T-helper 9 cell (primary cell): ENCODE measurements around the gene SHC4.
"Not testable (repeated sequence)": the region's sequence is repeated elsewhere in the genome, so short reads cannot be mapped to it uniquely, and the experiment has no call there.

Experiments used
- DNase-seq: peaks from one replicate; pipeline ENCODE4 v3.0.0-alpha.2; 2020

The SHC4 gene

DNA sequence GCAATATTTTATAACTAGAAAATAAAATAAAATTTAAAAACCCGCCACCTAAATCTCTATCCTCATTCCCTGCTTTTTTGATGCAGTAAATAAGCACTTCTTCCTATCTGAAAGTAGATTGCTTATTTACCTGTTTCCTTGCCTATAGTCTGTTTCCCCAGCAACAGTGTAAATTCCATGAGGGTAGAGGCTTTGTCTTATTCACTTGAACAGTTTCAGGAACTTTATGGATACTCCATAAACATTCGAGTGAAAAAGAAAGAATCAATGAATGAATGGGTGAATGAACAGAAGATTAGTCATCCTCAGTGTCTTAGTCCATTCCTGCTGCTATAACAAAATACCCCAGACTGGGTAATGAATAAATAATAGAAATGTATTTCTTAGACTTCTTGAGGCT, 41.7 kb downstream of the SHC4 start:
- DNase-seq = no peak

DNA sequence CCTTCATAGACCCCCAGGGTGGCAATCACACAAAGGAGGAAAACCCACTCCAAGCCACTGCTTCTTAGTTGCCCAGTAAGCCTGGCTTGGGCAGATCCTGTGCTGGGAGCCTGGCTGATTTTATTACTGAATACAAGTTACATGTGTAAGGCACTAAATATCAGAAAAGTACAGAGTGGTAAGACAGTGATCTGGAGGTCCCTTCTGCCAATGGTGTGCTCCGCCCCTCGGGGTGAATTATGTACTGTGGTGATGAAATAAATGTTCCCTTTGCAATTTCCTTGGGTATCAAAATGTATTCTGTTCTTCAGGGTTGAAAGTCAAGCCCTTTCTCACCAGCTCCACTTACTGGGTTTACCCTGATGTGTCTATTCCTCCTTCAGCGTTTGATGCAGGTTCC, 47.0 kb downstream of the SHC4 start:
- no peak for DNase-seq

DNA sequence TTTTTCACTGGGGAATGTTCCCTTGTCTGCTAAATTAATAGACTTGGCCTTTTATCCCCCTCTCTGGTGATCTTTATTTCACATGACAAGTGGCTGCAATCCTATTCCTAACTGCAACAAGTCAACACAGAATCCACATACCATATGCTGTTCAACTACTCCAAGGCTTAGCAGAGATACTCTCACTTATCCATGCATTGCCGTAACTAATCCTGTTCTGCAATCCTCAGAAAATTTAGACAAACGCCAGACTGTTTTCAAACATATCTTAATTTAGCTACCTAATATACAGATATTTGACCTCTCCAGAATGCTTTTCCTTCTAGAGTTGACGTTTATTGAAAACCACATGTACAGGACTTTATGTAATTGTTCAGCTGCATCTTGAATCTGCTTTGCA, 47.9 kb downstream of the SHC4 start:
- no peak for DNase-seq

DNA sequence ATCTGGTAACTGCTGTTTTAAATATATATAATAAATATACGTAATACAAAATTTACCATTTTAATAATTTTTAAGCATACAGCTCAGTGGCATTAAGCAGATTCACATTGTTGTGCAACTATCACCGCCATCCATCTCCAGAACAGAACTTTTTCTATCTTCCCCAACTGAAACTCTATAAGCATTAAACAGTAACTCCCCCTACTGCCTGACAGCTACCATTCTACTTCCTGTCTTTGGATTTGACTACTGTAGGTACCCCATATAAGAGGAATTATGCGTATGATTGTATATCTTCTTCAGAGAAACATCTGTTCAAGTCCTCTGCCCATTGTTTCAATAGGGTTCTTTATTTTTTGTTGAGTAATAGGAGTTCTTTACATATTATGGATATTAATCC, 49.0 kb downstream of the SHC4 start:
- no peak for DNase-seq

DNA sequence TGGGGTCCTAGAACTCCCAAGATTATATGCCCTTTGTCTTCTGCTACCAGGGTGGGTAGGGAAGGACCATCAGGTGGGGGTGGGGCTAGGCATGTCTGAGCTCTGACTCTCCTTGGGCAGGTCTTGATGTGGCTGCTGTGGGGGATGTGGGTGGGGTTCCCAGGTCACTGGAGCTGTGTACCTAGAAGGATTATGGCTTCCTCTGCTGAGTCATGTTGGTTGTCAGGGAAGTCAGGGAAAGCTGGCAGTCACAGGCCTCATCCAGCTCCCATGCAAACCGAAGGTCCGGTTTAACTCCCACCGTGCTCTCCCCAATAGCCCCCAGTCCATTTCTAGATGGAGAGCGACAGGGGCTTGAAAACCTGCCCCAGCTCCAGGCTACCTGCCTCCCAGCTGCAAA, 50.6 kb downstream of the SHC4 start:
- no peak for DNase-seq

DNA sequence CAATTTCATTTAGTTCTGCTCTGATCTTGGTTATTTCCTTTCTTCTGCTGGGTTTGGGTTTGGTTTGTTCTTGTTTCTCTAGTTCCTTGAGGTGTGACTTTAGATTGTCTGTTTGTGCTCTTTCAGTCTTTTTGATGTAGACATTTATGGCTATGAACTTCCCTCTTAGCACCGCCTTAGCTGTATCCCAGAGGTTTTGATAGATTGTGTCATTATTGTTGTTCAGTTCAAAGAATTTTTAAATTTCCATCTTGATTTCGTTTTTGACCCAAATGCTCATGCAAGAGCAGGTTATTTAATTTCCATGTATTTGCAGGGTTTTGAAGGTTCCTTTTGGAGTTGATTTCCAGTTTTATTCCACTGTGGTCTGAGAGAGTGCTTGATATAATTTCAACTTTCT, 53.2 kb downstream of the SHC4 start:
- not testable (repeated sequence) for DNase-seq

DNA sequence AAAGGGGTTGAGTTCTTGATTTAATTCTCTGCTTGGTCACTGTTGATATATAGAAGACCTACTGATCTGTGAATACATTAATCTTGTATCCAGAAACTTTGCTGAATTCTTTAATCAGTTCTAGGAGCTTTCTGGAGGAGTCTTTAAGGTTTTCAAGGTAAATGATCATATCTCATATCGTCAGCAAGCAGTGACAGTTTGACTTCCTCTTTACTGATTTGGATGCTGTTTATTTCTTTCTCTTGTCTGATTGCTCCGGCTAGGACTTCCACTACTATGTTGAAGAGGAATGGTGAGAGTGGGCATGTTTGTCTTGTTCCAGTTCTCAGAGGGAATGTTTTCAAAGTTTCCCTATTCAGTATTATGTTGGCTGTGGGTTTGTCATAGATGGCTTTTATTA, 54.4 kb downstream of the SHC4 start:
- DNase-seq = not testable (repeated sequence)

DNA sequence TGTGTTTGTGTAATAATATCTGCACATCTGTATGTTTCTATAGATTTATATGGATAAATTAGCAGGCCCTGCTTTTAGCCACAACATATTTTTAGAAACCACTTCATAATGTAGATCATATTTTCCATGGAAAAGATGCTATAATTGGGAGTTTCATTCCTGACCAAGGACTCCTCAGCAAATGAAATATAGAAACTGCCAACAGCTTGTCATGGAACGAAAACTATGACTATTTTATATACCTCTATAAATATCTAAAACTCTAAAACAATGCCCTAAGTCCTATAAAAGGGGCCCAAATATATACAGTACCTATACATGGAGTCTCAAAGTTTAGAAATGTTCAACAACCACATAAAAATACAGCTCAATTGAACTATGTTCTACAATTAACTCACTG, 57.9 kb downstream of the SHC4 start:
- DNase-seq = no peak

DNA sequence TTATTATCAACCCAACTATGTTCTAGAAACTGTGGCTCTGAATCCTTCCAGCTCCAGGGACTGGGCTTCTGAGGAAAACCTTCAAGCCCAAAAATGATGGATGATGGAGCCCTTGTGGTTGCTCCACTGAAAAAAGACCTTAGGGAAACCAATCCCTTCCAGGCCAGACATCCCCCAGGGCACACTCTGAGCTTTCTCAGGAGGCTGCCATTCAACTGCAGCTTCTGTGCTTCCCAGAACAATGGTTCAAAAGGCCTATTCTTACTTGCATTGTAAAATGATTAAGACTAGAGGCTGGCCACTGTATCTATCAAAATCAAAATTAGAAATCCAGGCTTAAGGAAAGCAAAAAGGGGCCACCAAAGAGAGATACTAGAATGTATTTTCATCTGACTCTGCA, 58.5 kb downstream of the SHC4 start:
- DNase-seq = no peak

DNA sequence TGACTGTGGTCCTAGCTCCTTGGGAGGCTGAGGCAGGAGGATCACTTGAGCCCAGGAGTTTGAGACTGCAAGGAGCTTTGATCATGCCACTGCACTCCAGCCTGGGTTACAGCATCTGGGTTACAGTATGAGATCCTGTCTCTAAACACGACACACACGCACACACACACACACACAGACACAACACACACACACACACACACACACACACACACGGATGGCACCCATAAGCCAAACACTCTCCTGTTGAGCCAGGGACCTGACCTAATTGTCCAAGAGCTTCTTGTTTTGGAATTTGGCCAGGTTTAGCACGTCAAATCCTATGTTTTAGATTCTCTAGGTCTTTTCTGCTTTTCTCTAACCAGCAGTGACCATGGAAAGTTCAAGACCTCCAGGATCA, 59.0 kb downstream of the SHC4 start:
- DNase-seq = no peak

DNA sequence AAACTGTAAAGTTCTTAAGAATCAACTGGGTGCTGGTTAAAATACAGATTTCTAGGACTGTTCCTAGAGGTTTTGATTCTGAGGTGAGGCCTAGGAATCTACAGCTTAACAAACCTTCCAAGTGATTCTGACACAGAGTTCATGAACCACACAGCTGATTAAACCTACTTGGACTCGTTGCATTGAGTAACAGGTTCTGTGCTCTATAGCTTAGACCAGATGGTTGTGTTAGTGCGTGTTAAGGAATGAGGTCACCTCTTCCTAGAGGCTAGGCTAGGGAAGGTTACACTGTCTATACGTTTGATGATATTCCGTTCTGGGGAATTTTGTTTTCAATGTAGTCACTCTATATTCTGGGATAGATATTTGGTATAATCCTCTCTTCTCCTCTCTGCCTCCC, 63.9 kb downstream of the SHC4 start:
- no peak for DNase-seq

DNA sequence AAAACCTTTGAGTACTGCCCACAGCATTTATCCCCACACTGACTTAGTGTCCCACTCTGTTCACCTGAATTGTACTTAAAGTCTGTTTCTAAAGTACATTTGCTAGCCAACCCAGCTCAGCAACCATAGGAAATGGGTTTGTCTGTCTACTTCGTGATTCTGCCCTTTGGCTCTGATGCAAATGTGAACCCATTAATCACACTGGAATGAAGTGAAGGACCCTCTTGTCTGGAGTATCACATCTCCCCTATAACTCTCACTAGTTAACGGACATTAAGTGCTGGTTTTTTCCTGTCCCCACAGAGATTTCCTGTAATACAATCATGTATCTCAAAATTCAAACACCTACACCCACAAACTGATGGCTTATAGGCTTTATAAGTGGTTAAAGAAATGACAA, 65.3 kb downstream of the SHC4 start:
- DNase-seq = no peak

DNA sequence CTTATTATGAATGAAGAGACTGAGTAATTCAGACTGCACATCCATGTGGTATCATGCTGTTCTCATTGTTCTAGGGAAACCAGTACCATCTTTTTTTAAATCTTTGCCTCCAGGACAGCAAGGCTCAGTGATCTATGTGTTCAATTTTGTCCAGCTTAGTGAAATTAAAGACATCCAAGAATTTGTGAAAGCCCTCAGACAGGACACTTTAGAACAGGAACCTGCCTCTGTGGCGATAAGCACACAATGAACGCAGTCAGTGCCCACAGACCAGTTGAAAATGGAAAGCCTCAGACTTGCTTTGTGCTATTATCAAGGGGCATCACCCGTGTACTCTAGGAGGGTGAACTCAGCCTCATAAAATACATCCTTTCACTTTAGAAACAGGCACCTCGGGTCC, 65.7 kb downstream of the SHC4 start:
- DNase-seq = no peak

DNA sequence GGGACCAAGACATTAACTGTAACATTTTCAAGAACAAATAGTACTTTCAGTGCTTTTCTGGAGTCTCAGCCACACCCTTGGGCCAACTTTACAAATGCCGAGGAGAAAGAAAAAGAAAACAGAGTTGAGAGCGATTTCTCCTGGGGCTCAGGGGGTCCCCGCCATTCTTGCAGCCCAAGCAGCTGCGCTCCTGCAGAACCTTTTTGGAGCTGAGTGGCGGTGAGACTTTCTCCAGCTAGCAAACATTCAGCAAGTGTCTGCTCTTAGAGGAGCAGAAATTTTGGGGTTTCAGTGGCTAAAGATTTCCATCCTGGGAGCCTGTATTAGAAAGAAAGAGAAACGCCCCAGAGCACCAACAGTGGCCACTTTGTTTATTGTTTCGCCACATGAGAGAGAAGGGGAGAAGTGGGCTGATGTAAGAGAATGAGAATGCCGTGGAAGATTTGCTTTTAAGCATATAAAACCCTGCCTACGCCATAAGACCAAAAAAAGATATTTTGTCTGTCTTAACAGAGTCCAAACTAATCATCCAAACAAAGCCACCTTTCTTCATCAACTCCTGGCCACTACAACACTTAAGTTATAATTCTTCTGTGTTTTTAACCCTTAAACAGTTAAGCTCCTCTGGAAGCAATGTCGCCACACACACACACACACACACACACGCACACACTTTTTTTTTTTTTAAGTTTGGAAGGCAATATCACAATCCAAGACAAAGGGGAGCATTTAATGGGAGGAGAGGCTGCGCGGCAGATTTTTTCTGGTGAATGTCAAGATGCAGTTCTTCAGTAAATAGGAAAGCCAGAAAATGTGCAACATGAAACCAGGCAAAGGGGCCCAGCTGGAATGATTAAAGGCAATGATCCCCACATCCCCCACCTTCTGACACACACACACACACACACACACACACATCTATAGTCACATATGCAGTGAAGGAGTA, 66.6 kb downstream of the SHC4 start:
- no peak for DNase-seq

DNA sequence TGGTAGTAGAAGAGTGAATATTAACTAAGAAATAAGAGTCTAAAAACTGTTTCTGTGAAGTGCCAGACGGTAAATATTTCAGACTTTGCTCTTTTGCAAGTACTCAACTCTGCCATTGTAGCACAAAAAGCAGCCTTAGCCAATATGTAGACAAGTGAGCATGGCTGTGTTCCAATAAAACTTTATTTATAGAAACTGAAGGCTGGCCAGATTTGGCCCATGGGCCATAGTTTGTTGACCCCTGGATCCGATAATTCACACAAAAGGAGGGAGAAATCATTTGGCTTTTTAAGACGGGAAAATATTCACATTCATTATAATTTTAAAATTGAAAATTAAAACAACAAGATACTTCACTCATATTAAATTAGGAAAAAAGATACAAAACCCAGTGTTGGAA, 70.4 kb downstream of the SHC4 start:
- no peak for DNase-seq

DNA sequence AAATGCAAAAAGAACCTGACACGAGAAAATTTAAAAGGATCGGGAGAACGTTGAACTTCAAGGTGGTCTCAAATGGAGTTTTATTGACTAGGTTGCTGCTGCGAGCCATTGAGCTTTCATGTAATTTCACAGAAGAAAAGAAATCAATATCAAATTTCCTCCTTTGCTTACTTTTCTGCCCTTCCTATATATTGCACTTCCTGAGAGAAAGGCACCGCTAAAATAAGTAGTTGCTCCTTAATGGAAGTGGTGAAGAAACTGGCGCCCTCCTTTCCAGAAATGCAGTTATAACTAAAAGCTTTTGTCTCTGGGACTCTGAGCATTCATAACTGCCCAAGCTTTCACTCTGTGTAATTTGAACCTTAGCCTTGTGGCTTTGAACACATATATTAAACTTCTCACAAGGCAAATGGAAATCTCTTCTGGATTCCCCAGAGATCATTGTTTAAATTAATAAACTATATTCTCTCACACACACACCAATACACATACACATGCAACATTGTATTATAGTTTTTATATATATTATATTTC, 72.4 kb downstream of the SHC4 start:
- no peak for DNase-seq

DNA sequence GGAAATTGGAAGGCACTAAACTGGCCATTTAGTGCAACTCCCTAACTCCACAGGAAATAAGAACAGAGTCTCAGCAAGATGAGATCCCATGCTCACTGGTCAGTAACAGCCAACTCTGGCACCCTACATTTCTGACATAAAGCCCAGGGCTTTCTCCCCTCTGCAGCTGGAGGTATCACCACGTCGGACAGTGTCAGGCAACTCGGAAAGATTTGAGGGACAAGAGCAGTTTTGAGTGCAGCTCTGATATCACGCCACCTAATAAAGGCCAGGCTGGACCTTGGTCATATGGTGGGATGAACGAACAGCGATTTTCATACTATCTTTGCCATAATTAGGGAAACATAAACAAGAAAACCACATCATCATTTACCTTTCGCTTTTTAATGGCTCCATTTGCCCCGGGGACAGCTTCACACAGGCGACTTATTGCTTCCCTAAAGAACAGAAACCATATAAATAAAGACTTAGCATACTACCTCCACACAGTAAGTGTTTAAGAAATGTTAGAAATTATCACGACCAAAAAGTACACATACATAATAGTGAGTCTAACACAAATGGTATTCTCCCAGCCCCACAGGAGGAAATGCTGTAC, 73.2 kb downstream of the SHC4 start:
- no peak for DNase-seq

DNA sequence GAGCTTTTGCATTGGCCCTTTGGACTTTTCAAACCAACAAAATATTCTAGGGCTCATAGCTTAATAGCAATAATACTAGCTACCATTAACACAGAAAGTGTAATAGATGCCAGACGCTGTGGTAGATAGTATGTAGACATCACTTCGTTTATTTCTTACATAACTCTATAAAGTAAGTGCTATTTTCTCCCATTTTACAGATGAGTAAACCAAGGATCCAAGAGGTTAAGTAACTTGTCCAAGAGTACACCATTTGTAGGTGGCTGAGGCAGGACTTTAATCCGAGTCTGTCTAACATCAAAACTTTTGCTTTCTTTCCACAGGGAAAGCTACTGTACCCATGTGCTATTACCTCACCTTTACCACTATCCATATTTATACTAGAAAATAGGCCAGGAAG, 73.8 kb downstream of the SHC4 start:
- DNase-seq = no peak

DNA sequence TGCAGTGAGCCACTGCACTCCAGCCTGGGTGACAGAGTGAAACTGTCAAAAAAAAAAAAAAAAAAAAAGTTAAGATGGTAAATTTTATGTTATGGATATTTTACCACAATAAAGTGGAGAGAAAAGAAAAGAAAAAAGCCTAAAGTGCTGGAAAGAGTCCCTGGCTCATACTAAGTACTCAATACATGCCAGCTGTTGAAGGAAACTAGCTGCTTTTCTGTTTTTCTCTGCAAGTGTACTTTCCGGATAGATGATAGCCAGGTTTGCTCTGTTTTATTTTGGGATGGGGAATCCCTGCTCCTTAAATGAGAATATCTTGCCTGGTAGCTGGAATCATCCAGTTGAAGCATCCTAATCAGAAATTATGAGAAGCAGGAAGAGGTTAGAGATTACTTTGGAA, 74.9 kb downstream of the SHC4 start:
- no peak for DNase-seq

DNA sequence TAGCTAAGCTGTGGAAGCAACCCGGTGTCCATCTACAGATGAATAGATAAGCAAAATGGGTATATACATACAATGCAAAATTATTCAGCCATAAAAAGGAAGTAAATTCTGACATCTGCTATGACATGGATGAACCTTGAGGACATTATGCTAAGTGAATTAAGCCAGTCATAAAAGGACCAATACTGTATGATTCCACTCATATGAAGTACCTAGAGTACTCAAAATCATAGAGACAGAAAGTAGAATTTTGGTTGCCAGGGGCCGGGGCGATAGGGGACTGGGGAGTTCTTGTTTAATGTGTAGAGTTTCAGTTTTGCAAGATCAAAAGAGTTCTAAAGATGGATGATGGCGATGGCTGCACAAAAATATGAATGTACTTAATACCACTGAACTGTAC, 75.5 kb downstream of the SHC4 start:
- DNase-seq = no peak

DNA sequence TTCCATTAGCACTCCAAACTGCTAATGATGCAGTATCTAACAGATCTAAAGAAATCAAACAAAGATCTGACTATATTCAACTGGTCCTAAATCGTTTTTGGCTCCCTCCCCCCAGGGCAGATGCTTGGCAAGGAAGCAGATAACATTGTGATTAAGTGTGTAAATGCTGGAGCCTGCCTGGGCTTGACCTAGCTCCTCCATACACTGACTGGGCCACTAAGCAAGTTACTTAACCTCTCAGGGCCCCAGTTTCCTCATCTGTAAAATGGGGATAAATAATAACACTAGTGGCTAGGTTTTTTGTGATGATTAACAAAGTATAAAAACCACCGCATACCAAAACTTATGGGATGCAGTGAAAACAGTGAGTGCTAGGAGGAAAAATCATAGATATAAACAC, 76.6 kb downstream of the SHC4 start:
- DNase-seq = no peak

DNA sequence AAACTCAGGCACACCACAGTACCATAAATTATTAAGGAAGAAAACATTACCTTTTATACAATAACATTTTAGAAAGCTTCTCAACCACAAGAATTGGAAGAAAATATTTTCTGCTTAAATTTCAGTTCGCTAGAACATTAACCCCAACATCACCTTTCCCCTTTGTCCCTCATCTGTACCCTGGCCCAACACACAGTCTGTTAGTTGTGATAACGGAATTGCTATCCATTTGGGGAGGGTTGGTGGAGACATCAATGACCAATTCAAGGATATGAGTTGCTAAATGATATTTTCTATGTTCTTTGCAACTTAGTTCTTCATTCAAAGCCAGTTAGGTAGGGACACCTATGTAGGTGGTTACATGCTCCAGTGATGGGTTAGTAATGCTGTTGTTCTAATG, 80.0 kb downstream of the SHC4 start:
- DNase-seq = no peak

DNA sequence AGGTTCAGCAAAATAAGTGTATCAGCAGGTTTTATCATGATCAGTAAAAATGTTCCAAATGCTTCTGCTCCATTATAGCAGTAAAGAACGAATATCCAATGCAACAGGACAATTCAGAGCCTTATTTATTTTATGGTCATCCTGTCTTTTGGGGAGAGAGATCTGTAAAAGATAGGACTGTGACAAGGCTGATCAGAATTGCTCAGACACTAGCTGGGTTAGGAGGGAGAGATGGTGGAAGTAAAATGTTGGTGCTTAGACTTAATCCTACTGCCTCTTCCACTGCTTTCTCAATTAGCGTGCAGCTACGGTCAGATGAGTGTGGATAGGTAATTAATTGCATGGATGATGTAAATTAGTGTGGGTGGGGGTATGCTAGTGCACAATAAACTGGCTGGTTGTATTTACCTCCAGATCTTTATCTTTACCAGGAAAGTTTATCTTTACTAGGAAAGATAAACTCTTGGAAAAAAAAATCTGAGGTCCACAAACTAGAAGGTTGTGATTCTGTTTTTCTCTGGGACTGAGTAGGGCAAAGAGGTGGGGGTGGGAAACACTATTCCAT, 83.6 kb downstream of the SHC4 start:
- DNase-seq = no peak
